HG02870 (cell line): ENCODE results near the gene EREG.

Source experiments
- ATAC-seq: cut with Tn5 transposase; IDR thresholded peaks from one replicate; pipeline ENCODE4 v1.9.1; 2021; ENCODE audit warnings: mild to moderate bottlenecking, moderate library complexity; ENCODE audit not compliant: unreplicated experiment

EREG gene

DNA sequence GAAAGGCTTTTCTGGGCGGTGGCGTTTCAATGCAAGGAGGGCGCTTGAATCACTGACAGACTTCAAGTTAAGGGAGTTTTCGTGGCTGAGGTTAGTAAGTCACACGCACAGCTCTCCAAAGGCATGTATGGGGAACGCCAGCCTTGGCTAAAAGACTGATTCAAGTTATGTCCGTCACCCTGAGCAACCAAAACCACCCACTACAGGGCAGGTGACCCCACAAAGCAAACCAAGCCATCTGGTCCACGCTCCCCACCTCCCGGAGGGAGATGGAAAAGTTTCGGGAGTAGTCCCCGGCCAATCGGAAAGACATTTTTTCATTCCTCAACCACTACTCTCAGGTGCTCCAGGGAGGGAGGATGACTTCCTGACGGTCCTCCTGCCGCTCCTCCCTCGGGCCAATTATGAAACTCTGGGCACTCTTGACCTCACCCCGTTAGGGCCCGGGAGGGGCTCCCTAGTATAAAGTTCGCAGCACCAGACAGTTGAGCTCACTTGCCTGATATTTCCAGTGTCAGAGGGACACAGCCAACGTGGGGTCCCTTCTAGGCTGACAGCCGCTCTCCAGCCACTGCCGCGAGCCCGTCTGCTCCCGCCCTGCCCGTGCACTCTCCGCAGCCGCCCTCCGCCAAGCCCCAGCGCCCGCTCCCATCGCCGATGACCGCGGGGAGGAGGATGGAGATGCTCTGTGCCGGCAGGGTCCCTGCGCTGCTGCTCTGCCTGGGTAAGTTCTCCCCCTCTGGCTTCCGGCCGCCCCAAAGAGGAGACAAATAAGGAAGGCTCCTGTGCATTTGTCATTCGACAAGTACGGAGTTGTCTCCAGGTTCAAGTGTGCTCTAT lies at the start of gene EREG:
Gene EREG (plus strand): TSS at position 494 of the 840 bp plus-strand sequence. CDS start 164 bp downstream, at position 658.
- ATAC-seq = peak; percentile 59

- ATAC-seq = no peak
Observed at GRCh38 chr4:74315376-74315775, 49.6 kb upstream of the EREG start.

- no peak for ATAC-seq
Observed at GRCh38 chr4:74316397-74316796, 48.5 kb upstream of the EREG start.

- no peak for ATAC-seq
Observed at GRCh38 chr4:74317616-74318246, 47.2 kb upstream of the EREG start.

DNA sequence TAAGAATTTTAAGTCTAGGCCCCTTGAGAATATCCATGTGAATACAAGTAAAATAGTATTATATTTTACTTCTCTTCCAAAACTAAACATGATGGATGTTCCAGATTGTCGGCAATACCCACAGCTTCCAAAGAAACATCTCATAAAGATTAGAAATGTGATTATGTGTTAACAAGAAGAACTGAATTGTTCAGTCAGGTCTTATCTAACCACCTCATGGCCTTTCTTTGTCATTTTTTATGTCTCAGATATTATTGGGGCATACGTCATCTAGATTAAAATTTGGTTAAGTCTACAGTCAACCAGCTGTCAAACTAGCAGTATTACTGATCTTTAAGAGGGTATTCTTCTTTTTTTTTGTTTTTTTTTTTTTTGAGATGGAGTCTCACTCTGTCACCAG lies 46.7 kb upstream of the EREG start:
- ATAC-seq = no peak

- ATAC-seq = no peak
Observed at GRCh38 chr4:74319470-74319869, 45.5 kb upstream of the EREG start.

DNA sequence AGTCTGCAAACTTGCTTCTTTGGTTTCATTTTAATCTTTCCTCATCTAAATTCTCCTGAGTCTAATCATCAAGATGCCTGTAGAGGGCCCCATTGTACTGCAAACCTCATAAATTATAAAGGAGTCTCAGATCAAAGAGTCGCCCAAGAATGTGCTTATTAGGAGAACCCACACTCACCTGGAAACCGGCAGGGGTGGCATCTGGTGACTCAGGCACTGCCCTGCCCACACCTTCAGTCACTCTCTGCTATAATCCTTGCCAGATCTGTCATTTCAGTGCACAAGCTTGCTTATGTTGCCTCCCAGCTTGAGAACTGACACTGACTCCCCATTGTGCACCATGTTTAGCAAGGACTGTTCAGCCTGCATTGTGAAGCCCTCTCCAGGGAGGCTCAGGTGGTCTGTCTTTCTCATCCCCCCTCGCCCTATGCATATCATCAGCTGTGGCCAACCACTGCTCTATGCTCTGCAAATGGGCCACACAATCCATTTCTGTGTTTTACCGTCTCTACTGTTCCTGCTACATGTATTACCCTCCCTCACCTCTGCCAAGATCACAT lies 44.3 kb upstream of the EREG start:
- ATAC-seq = peak; percentile 72

DNA sequence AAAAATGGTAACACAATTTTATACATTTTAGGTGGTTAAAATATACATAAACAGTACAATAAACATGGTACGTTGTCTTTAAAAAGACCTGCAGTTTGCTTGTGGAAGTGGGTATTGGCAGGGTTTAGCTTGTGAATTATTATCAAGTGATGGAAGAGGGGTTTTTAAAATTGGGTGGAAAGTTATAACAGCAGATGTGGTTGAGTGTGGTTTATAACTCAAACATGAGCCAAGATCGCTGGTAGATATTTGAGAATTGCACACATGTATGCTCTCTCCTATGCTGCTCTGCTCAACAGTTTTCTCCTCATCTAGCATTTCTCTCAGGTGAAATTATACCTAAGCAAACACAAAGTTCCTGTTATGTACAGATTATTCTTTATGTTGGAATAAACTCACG lies 42.6 kb upstream of the EREG start:
- no peak for ATAC-seq

DNA sequence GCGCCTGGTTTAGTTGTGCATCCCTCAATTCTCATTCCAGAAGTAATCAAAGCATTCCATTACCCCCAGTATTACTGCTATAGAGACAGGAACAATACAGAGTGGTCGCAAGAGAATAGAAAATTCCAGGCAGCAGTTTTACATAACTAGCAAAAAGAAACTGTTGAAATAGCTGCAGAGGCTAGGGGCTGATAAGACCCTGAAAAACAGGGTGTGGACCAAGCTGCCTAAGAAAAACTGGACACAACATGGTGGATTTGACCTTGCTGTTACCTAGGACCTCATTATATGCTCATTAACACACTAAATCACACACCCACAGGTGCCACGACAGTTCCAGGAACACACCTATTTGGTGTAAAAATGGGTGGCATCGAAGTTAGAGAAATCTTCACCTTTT lies 41.3 kb upstream of the EREG start:
- no peak for ATAC-seq

DNA sequence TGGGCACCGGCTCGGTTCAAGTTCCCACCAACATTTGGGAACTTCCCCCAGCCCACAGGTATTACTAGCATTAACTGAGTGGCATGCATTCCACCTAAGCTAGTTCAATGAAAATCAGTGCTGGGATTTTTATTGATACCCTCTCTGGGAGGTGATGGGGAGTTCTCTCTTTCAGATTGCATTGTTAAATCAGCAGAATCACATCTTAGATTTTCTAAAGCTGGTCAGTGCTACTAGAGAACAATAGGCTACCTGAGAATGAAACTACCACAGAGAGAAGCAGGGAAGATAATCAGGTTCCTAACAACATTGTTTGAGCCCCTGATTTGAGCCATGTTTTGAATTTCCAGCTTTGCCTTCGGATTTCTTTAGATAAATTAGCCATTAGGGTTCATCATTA lies 40.7 kb upstream of the EREG start:
- no peak for ATAC-seq

DNA sequence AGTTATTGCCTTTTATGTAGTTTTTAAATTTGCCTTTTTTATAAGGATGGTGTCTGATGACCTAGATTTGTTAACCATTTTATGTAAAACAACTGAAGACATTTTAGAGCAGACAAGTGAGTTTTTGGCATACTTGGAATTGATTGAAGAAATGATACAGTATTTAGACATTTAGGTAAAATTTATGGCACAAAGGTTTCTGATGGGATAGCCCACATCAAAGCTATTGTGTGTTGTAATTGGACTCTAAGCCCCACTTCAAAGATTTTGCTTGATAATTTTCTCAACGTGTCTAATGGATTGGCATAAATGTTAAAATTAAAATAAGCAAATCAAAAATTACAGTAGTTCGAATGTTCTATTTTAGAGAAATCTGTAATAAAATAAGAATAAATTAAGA lies 39.1 kb upstream of the EREG start:
- ATAC-seq = no peak

- ATAC-seq = no peak
Observed at GRCh38 chr4:74327762-74328161, 37.2 kb upstream of the EREG start.

GRCh38 chr4:74328501-74328900 lies 36.4 kb upstream of the EREG start:
- no peak for ATAC-seq

- ATAC-seq = no peak
Observed at GRCh38 chr4:74329307-74329706, 35.6 kb upstream of the EREG start.

DNA sequence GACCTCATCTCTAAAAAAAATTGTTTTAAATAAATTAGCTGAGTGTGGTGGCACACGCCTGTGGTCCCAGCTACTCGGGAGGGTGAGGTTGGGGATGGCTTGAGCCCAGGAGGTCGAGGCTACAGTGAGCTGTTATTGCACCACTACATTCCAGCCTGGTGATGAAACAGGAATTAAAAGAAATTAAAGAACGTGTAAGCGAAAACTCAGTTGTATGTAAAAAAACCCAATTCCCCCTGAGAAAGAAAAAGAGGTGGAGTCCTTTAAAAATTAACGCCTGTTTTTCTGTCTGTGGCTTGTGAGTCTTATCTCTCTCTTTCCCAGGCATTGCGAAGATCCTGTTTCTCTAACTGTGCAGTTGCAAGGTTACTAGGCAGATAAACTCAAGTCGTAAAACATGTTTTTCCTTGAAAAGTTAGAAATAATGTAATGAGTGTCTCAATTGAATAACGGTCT lies 34.6 kb upstream of the EREG start:
- ATAC-seq = no peak

- no peak for ATAC-seq
Observed at GRCh38 chr4:74331252-74331651, 33.7 kb upstream of the EREG start.

GRCh38 chr4:74331944-74332343 lies 33.0 kb upstream of the EREG start:
- no peak for ATAC-seq

DNA sequence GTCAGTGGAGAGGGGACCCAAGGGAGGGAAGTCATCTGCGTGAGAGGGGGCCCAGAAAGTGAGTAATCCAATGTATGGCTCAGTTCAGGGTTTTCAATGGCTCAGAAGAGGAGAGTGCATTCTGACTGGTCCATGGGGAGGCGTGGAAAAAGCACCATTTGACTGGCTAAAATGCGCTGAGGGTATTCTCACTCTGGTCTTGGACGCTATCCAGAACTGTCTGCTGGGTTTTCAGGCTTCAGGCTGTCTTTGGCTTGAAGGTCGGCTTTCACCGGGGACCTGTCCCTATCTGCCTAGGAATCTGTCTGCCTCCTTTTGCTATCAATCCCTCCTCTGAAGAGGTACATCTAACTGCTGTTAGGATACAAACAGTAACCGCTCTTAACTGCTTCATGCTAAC lies 30.3 kb upstream of the EREG start:
- ATAC-seq = no peak

DNA sequence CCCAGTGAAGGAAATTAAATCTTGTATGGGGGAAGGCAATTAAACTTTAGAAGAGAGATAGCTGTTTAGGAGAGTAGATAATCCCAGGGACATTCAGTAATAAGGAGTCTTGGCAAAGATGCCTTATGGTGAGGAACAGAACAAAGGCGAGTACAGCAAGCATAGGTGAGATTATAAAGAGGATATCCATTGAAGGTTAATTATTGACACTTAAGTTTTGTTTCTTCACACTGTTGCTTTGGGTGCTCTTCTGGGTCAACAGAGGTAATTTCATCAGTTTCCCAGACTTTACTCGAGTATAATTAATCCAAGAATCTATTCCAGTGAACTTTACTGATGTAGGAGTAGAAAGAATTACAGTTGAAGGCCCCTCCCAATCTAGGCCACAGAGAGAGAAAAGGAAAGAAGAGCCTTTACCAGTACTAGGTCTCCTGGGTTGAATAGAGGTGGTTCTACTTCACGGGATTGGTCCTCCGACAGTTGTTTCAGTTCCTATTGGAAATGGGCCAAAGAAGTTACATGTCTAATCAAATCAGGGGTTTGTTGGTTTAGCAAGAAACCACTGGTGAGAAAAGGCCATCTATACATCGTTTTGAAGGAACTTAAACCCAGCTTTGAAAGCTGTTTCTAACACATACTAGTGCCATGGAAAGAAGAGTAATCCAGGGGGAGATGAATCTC lies 29.5 kb upstream of the EREG start:
- peak; percentile 48 for ATAC-seq

- ATAC-seq = no peak
Observed at GRCh38 chr4:74338792-74339333, 26.1 kb upstream of the EREG start.

GRCh38 chr4:74339501-74339900 lies 25.4 kb upstream of the EREG start:
- ATAC-seq = peak; percentile 68
